Ishikawa (cell line): ENCODE measurements around the gene C1QC.

Experiments
- CEBPB ChIP-seq: IDR thresholded peaks from 2 replicates; pipeline ENCODE4 v1.6.1; 2012
- CREB1 ChIP-seq: IDR thresholded peaks from 2 replicates; pipeline ENCODE4 v1.6.1; 2012; ENCODE audit warnings: low read depth
- EGR1 ChIP-seq: IDR thresholded peaks from 2 replicates; pipeline ENCODE4 v1.6.1; 2012
- EP300 ChIP-seq: IDR thresholded peaks from 2 replicates; pipeline ENCODE4 v1.6.1; 2012; ENCODE audit warnings: borderline replicate concordance
- FOXM1 ChIP-seq: IDR thresholded peaks from 2 replicates; pipeline ENCODE4 v1.6.1; 2012; ENCODE audit warnings: low read depth, borderline replicate concordance
- MAX ChIP-seq: IDR thresholded peaks from 2 replicates; pipeline ENCODE4 v1.6.1; 2012
- NFIC ChIP-seq: IDR thresholded peaks from 2 replicates; pipeline ENCODE4 v1.6.1; 2012
- RAD21 ChIP-seq: IDR thresholded peaks from 2 replicates; pipeline ENCODE4 v1.6.1; 2012; ENCODE audit warnings: low read depth
- TAF1 ChIP-seq: IDR thresholded peaks from 2 replicates; pipeline ENCODE4 v1.6.1; 2012; ENCODE audit warnings: low read depth, mild to moderate bottlenecking
- TCF12 ChIP-seq: IDR thresholded peaks from 2 replicates; pipeline ENCODE4 v1.6.1; 2012; ENCODE audit warnings: low read depth
- TEAD4 ChIP-seq: IDR thresholded peaks from 2 replicates; pipeline ENCODE4 v1.6.1; 2012
- USF1 ChIP-seq: IDR thresholded peaks from 2 replicates; pipeline ENCODE4 v1.6.1; 2012
- YY1 ChIP-seq: IDR thresholded peaks from 2 replicates; pipeline ENCODE4 v1.6.1; 2012; ENCODE audit warnings: low read depth
- ZBTB7A ChIP-seq: IDR thresholded peaks from 2 replicates; pipeline ENCODE4 v1.6.1; 2012; ENCODE audit warnings: low read depth
- TF ChIP-seq, protein P1 (sequence below): IDR thresholded peaks from 2 replicates; pipeline ENCODE4 v1.6.1; 2012; ENCODE audit warnings: low read depth, mild to moderate bottlenecking

Gene C1QC

GRCh38 chr1:22641906-22642636 lies 1.4 kb upstream of the C1QC start:
- TF ChIP-seq RAD21 = peak; percentile 96
- TF ChIP-seq EGR1 = no peak
- peak; percentile 81 for TF ChIP-seq NFIC

- TF ChIP-seq RAD21 (no peak), TAF1 (no peak), FOXM1 (no peak), USF1 (no peak), YY1 (no peak), TEAD4 (no peak), TCF12 (no peak)
These were observed 495 bp downstream of the C1QC start for GRCh38 chr1:22643928-22644327.

- no peak for TF ChIP-seq RAD21
- TF ChIP-seq USF1 = no peak
- no peak for TF ChIP-seq CEBPB
- no peak for TF ChIP-seq CREB1
- no peak for TF ChIP-seq EP300
- no peak for TF ChIP-seq YY1
- TF ChIP-seq ZBTB7A = no peak
These were observed 2.5 kb downstream of the C1QC start for GRCh38 chr1:22645931-22646330.

DNA sequence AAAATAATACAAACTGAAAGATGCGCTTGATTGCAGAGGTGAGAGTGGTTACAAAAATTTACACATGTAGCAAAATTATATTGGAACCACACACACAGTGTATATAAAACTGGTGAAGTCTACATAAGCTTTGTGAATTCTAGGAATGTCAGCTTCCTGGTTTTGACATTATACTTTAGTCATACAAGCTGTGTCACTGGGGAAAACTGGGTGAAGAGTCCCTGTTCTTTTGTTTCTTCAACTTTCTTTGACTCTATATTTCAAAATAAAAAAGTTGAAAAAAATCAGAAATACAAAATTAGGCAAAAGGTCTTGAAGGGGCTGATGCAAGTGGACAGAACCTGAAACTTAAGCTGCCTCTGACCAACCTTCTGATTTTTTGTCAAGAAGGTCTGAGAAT lies 3.0 kb downstream of the C1QC start:
- TF ChIP-seq USF1 = no peak
- no peak for TF ChIP-seq MAX
- TF ChIP-seq TCF12 = no peak
- no peak for TF ChIP-seq ZBTB7A
- no peak for TF ChIP-seq TEAD4
- TF ChIP-seq FOXM1 = no peak
- no peak for TF ChIP-seq CREB1
- TF ChIP-seq YY1 = no peak

- no peak for TF ChIP-seq TEAD4
- no peak for TF ChIP-seq ZBTB7A
- TF ChIP-seq RAD21 = no peak
- no peak for TF ChIP-seq TAF1
- no peak for TF ChIP-seq MAX
- TF ChIP-seq EP300 = no peak
- TF ChIP-seq USF1 = no peak
- TF ChIP-seq CREB1 = no peak
- TF ChIP-seq, protein P1, sequence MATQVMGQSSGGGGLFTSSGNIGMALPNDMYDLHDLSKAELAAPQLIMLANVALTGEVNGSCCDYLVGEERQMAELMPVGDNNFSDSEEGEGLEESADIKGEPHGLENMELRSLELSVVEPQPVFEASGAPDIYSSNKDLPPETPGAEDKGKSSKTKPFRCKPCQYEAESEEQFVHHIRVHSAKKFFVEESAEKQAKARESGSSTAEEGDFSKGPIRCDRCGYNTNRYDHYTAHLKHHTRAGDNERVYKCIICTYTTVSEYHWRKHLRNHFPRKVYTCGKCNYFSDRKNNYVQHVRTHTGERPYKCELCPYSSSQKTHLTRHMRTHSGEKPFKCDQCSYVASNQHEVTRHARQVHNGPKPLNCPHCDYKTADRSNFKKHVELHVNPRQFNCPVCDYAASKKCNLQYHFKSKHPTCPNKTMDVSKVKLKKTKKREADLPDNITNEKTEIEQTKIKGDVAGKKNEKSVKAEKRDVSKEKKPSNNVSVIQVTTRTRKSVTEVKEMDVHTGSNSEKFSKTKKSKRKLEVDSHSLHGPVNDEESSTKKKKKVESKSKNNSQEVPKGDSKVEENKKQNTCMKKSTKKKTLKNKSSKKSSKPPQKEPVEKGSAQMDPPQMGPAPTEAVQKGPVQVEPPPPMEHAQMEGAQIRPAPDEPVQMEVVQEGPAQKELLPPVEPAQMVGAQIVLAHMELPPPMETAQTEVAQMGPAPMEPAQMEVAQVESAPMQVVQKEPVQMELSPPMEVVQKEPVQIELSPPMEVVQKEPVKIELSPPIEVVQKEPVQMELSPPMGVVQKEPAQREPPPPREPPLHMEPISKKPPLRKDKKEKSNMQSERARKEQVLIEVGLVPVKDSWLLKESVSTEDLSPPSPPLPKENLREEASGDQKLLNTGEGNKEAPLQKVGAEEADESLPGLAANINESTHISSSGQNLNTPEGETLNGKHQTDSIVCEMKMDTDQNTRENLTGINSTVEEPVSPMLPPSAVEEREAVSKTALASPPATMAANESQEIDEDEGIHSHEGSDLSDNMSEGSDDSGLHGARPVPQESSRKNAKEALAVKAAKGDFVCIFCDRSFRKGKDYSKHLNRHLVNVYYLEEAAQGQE = no peak
- TF ChIP-seq NFIC = no peak
- no peak for TF ChIP-seq EGR1
- no peak for TF ChIP-seq CEBPB
- no peak for TF ChIP-seq YY1
These were observed 6.8 kb downstream of the C1QC start for GRCh38 chr1:22650089-22650693.

DNA sequence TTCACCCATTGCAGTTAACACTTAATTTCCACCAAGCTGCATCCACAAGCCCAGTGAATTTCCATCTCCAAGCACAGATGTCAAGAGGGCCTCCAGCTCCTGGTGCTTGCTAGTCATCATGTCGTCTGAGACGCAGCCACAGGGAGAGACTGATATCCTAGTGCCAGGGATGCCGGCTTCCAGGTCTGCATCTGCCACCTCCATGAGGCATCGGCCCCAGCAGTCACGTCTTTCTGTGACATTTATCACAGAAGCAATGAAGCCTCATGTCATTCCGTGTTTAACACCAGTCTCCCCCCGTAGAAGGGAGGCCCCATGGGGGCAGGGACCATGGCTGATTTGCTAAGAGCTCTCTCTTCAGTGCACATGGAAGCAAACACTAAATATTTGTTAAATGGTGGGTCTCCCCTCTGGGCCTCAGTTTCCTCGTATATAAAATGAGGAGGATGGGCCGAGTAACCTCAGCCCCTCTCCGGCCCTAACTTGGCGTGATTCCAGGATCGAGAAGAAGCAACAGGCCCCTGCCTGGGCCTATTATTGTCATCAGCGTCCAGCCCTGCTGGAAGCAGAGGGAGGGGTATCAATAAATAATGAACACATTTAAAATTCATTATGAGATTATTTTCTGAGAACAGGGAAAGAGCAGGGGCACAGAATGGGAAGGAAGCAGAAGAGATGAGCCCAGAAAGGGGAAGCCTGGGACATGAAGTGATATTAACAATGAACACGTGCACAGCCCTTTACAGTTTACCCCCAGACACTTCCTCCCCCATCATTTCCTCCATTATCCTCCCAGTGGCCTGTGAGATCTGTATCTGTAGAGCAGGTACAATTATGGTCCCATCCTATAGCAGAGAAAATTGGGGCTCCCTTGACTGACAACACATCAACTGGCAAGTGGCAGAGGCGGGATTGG lies 8.8 kb downstream of the C1QC start:
- no peak for TF ChIP-seq USF1
- no peak for TF ChIP-seq CREB1
- no peak for TF ChIP-seq FOXM1
- TF ChIP-seq TCF12 = no peak
- TF ChIP-seq EGR1 = no peak
- TF ChIP-seq NFIC = no peak
- TF ChIP-seq MAX = no peak
- no peak for TF ChIP-seq TEAD4
- no peak for TF ChIP-seq RAD21
